Measurements from ENCODE around the gene PDE4D. TPM values are rescaled to one million over a fixed set of nuclear protein-coding genes. Genes with fewer than 3 reads are reported as not detected.
A peak's percentile ranks its signal among the peaks of the same experiment; 100 is the strongest.

PDE4D gene
- polyA plus RNA-seq, 1 donor (not counting 4 experiments of a cell fraction or from before 2014, with no cell fraction given), result 3.6 TPM

DNA sequence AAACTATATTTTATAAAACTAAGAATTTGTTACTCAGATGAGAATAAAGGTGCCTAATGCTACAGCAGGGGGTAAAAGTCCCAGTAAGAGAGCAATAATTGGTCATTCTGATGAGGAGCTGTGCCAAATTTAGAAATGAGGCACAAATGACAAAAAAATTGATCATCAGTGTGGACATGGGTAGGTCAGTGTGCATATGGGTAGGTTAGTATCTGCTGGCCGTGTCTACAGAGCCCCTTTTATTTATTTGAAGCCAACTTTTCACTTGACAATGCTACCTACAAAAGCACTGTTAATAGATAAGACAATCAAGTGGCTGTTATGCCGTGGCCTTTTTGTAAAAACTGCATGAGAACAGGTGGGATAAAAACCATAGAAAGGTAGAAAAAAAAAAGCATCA, 856.1 kb downstream of the PDE4D start:
- Histone ChIP-seq H3K27me3 (ENCODE audit: control insufficient read depth, extremely low read depth, insufficient read depth, low read length) (peaks cover 5% of the 10 kb centered on the region), H3K9ac (ENCODE audit: control insufficient read depth, extremely low read depth, insufficient read depth, low read length) (no peak overlapping the region), H3K4me3 (ENCODE audit: control insufficient read depth in 2 of 3, extremely low read depth in 1 of 3, insufficient read depth in 2 of 3, low read depth in 1 of 3, low read length in 3 of 3) (peak overlapping the region in 1 of 3 experiments; percentile 67), H3K9me3 (ENCODE audit: control insufficient read depth, low read depth, low read length) (no peaks in the 10 kb centered on the region), H3K79me2 (ENCODE audit: control insufficient read depth, insufficient read depth, low read length) (no peaks in the 10 kb centered on the region), H2AFZ (ENCODE audit: control insufficient read depth, low read length) (no peak overlapping the region), H4K20me1 (ENCODE audit: control insufficient read depth, extremely low read depth, insufficient read depth, low read length) (no peaks in the 10 kb centered on the region), H3K9me1 (ENCODE audit: control insufficient read depth, extremely low read depth, insufficient read depth, low read length) (no peaks in the 10 kb centered on the region), H3K36me3 (ENCODE audit: control insufficient read depth in 2 of 2, extremely low read depth in 1 of 2, insufficient read depth in 2 of 2, low read length in 2 of 2) (no peaks in the 10 kb centered on the region), H3K4me2 (ENCODE audit: control insufficient read depth, extremely low read depth, insufficient read depth, low read depth, low read length) (peak overlapping the region; percentile 72), H3K4me1 (ENCODE audit: control insufficient read depth, extremely low read depth, insufficient read depth, low read length) (peaks cover 41% of the 10 kb centered on the region), H3K27ac (ENCODE audit: control insufficient read depth, insufficient read depth, low read length) (no peak overlapping the region)
- dilution Hi-C loops (cut with MboI; ENCODE audit: extremely low pct_ligation_motif_present, low sequenced_read_pairs), result no loop called here
- DNase-seq (ENCODE audit: low read depth, low spot score), result no peak
- no peak for FAIRE-seq
- no peak for TF ChIP-seq CTCF (optimal IDR thresholded peaks at IDR 0.05 in 1 of 3, IDR thresholded peaks at IDR 0.05 in 1 of 3, conservative IDR thresholded peaks at IDR 0.05 in 1 of 3; ENCODE audit: extremely low read depth in 1 of 3, insufficient read depth in 2 of 3, low read length in 3 of 3)
- TF ChIP-seq EZH2 (IDR thresholded peaks at IDR 0.05; ENCODE audit: low read length), result no peak

DNA sequence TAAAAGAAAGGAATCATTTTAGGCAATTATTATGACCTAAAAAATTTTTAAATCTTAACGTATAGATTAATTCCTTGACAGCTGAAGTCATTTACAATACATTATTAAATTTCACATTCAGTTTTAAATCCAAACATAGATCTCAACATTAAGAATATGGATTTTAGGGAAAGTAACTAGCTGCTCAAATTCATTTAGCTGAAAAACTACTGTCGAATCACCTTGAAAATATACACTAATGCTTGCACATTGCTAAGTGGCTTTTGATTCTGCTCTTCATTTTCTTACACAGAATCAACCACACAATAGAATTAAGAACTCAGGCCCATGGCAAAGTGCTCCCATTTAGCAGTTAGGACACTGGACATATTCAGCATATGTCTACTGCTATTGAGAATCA, 856.5 kb downstream of the PDE4D start:
- H3K4me2 ChIP-seq (ENCODE audit: control insufficient read depth, extremely low read depth, insufficient read depth, low read depth, low read length), result peak overlapping the region; percentile 72
- peak overlapping the region; percentile 45 for H3K9ac ChIP-seq (ENCODE audit: control insufficient read depth, extremely low read depth, insufficient read depth, low read length)
- no peaks in the 10 kb centered on the region for H3K36me3 ChIP-seq (ENCODE audit: control insufficient read depth in 2 of 2, extremely low read depth in 1 of 2, insufficient read depth in 2 of 2, low read length in 2 of 2)
- FAIRE-seq (no peak), DNase-seq (ENCODE audit: low read depth, low spot score) (no peak)
- H3K9me1 ChIP-seq (ENCODE audit: control insufficient read depth, extremely low read depth, insufficient read depth, low read length), result no peaks in the 10 kb centered on the region
- TF ChIP-seq EZH2 (IDR thresholded peaks at IDR 0.05; ENCODE audit: low read length), result no peak
- TF ChIP-seq CTCF (optimal IDR thresholded peaks at IDR 0.05 in 1 of 3, IDR thresholded peaks at IDR 0.05 in 1 of 3, conservative IDR thresholded peaks at IDR 0.05 in 1 of 3; ENCODE audit: extremely low read depth in 1 of 3, insufficient read depth in 2 of 3, low read length in 3 of 3), result no peak
- peaks cover 37% of the 10 kb centered on the region for H3K4me1 ChIP-seq (ENCODE audit: control insufficient read depth, extremely low read depth, insufficient read depth, low read length)
- no peaks in the 10 kb centered on the region for H4K20me1 ChIP-seq (ENCODE audit: control insufficient read depth, extremely low read depth, insufficient read depth, low read length)
- no peaks in the 10 kb centered on the region for H3K9me3 ChIP-seq (ENCODE audit: control insufficient read depth, low read depth, low read length)
- no peaks in the 10 kb centered on the region for H3K79me2 ChIP-seq (ENCODE audit: control insufficient read depth, insufficient read depth, low read length)
- dilution Hi-C loops (cut with MboI; ENCODE audit: extremely low pct_ligation_motif_present, low sequenced_read_pairs), result no loop called here
- H2AFZ ChIP-seq (ENCODE audit: control insufficient read depth, low read length), result no peak overlapping the region
- peaks cover 5% of the 10 kb centered on the region for H3K27me3 ChIP-seq (ENCODE audit: control insufficient read depth, extremely low read depth, insufficient read depth, low read length)
- H3K27ac ChIP-seq (ENCODE audit: control insufficient read depth, insufficient read depth, low read length), result peak overlapping the region; percentile 80
- H3K4me3 ChIP-seq (ENCODE audit: control insufficient read depth in 2 of 3, extremely low read depth in 1 of 3, insufficient read depth in 2 of 3, low read depth in 1 of 3, low read length in 3 of 3), result peak overlapping the region in 1 of 3 experiments; percentile 67
